HEK293 (cell line): ENCODE measurements around the gene KCNC1.
A peak's percentile ranks its signal among the peaks of the same experiment; 100 is the strongest.

Experiments used
- CTCF ChIA-PET: fragments of 350-600 bp; formaldehyde crosslinking; extraction: SDS; loops from one replicate; lab custom pipeline; 2021; ENCODE audit warnings: antibody characterized with exemption; lab: Yijun Ruan, JAX
- POLR2A ChIA-PET: fragments of 300-600 bp; formaldehyde crosslinking; extraction: SDS; loops from one replicate; lab custom pipeline; 2020; ENCODE audit warnings: antibody characterized with exemption, inconsistent platforms; lab: Yijun Ruan, JAX
- H3K27ac ChIP-seq: fragments of 200-500 bp; sonication (Bioruptor generic); 2 replicates; pipeline ENCODE4 v1.5.1; 2014; ENCODE audit warnings: low read depth, low read length, control low read depth, inconsistent platforms; ENCODE audit errors: extremely low read depth
- H3K36me3 ChIP-seq, 2 experiments: fragments of 200-500 bp in 1 of 2; sonication (Bioruptor generic) in 1 of 2; 1 replicate in 1 of 2; 2 replicates in 1 of 2; pipeline ENCODE4 v1.5.1; 2014 to 2017; ENCODE audit warnings: inconsistent platforms in 2 of 2, low read length in 2 of 2; ENCODE audit not compliant: control insufficient read depth in 2 of 2, insufficient read depth in 1 of 2
- H3K4me1 ChIP-seq: fragments of 200-500 bp; sonication (Bioruptor generic); 2 replicates; pipeline ENCODE4 v1.5.1; 2014; ENCODE audit warnings: mild to moderate bottlenecking, low read length, inconsistent platforms; ENCODE audit not compliant: control insufficient read depth, insufficient read depth
- H3K4me3 ChIP-seq: 2 replicates; pipeline ENCODE4 v1.5.1; 2011; ENCODE audit warnings: low read depth, mild to moderate bottlenecking, control low read depth, low read length, moderate library complexity
- H3K9me3 ChIP-seq: fragments of 200-500 bp; sonication (Bioruptor generic); 2 replicates; pipeline ENCODE4 v1.5.1; 2014; ENCODE audit warnings: low read depth, low read length, inconsistent platforms; ENCODE audit not compliant: control insufficient read depth, insufficient read depth
- BCL11B ChIP-seq: fragments of 450-650 bp; formaldehyde crosslinking; IDR thresholded peaks from 2 replicates; pipeline ENCODE4 v1.5.1; 2016; ENCODE audit warnings: low read depth, missing biosample characterization, missing genetic modification characterization
- KLF9 ChIP-seq: fragments of 450-650 bp; formaldehyde crosslinking; IDR thresholded peaks from 2 replicates; pipeline ENCODE4 v1.5.1; 2016; ENCODE audit warnings: missing biosample characterization, missing genetic modification characterization, low read depth
- MZF1 ChIP-seq: fragments of 450-650 bp; formaldehyde crosslinking; IDR thresholded peaks from 2 replicates; pipeline ENCODE4 v1.5.1; 2017; ENCODE audit warnings: missing biosample characterization, missing genetic modification characterization, borderline replicate concordance
- PRDM10 ChIP-seq: fragments of 450-650 bp; formaldehyde crosslinking; IDR thresholded peaks from 2 replicates; pipeline ENCODE4 v1.5.1; 2016; ENCODE audit warnings: missing biosample characterization, missing genetic modification characterization
- ZBTB48 ChIP-seq: fragments of 450-650 bp; formaldehyde crosslinking; IDR thresholded peaks from 2 replicates; pipeline ENCODE4 v1.5.1; 2016; ENCODE audit warnings: missing biosample characterization, missing genetic modification characterization
- ZBTB49 ChIP-seq: fragments of 450-650 bp; formaldehyde crosslinking; IDR thresholded peaks from 2 replicates; pipeline ENCODE4 v1.5.1; 2016; ENCODE audit warnings: missing biosample characterization, missing genetic modification characterization, low read depth
- ZIC2 ChIP-seq: fragments of 450-650 bp; formaldehyde crosslinking; IDR thresholded peaks from 2 replicates; pipeline ENCODE4 v1.5.1; 2016; ENCODE audit warnings: missing biosample characterization, missing genetic modification characterization
- ZNF174 ChIP-seq: fragments of 450-650 bp; formaldehyde crosslinking; IDR thresholded peaks from 2 replicates; pipeline ENCODE4 v1.5.0; 2017; ENCODE audit warnings: missing biosample characterization, mild to moderate bottlenecking, missing genetic modification characterization
- ZNF184 ChIP-seq: fragments of 450-650 bp; IDR thresholded peaks from 2 replicates; pipeline ENCODE4 v1.5.1; 2018; ENCODE audit warnings: missing biosample characterization, mild to moderate bottlenecking, missing genetic modification characterization
- ZNF2 ChIP-seq: fragments of 450-650 bp; formaldehyde crosslinking; IDR thresholded peaks from 2 replicates; pipeline ENCODE4 v1.5.1; 2016; ENCODE audit warnings: missing biosample characterization, missing genetic modification characterization
- ZNF335 ChIP-seq: fragments of 450-650 bp; formaldehyde crosslinking; conservative IDR thresholded peaks from 2 replicates; pipeline ENCODE4 v1.5.1; 2016; ENCODE audit warnings: missing biosample characterization, missing genetic modification characterization
- ZNF398 ChIP-seq: fragments of 450-650 bp; formaldehyde crosslinking; IDR thresholded peaks from 2 replicates; pipeline ENCODE4 v1.5.1; 2017; ENCODE audit warnings: missing biosample characterization, missing genetic modification characterization
- ZNF426 ChIP-seq: fragments of 450-650 bp; formaldehyde crosslinking; IDR thresholded peaks from 2 replicates; pipeline ENCODE4 v1.5.1; 2017; ENCODE audit warnings: missing biosample characterization, missing genetic modification characterization, mild to moderate bottlenecking, inconsistent platforms, moderate library complexity
- ZNF510 ChIP-seq: fragments of 450-650 bp; formaldehyde crosslinking; IDR thresholded peaks from 2 replicates; pipeline ENCODE4 v1.5.1; 2018; ENCODE audit warnings: mild to moderate bottlenecking, missing genetic modification characterization, missing biosample characterization; ENCODE audit not compliant: insufficient replicate concordance
- ZNF785 ChIP-seq: fragments of 450-650 bp; formaldehyde crosslinking; IDR thresholded peaks from 2 replicates; pipeline ENCODE4 v1.5.1; 2016; ENCODE audit warnings: missing biosample characterization, missing genetic modification characterization
- ZNF791 ChIP-seq: fragments of 450-650 bp; formaldehyde crosslinking; IDR thresholded peaks from 2 replicates; pipeline ENCODE4 v1.5.1; 2016; ENCODE audit warnings: missing biosample characterization, missing genetic modification characterization
- ZXDB ChIP-seq: fragments of 450-650 bp; formaldehyde crosslinking; IDR thresholded peaks from 2 replicates; pipeline ENCODE4 v1.5.1; 2016; ENCODE audit warnings: missing biosample characterization, missing genetic modification characterization

The KCNC1 gene

GRCh38 chr11:17718510-17718962 lies 16.0 kb upstream of the KCNC1 start (continued):
- TF ChIP-seq ZBTB49 (tag by site-specific recombination), result no peak

GRCh38 chr11:17719028-17719937 lies 15.3 kb upstream of the KCNC1 start, which contains the start of gene MYOD1:
Gene MYOD1 (plus strand): TSS chr11:17719571. CDS start chr11:17719783, 212 bp downstream.
- CTCF ChIA-PET, result interaction anchor here (0.6 to 2.1 kb wide), 7 partner anchors 12 to 260 kb away, joined by 3 to 12 read pairs (median 5); no protein-coding TSS in a partner anchor
- Histone ChIP-seq H3K36me3 (no peaks in the 10 kb centered on the region), H3K9me3 (no peaks in the 10 kb centered on the region), H3K4me1 (no peaks in the 10 kb centered on the region), H3K4me3 (no peak within 1 kb of the TSS), H3K27ac (no peak within 1 kb of the TSS)
- TF ChIP-seq ZIC2, result peak; percentile 47
- no peak for TF ChIP-seq MZF1 (tag by site-specific recombination)
- TF ChIP-seq ZNF335 (tag by site-specific recombination), result 0 out of 2 replicates have a peak, but pooled peaks have one; percentile 6
- no peak for TF ChIP-seq ZNF174 (tag by site-specific recombination)
- POLR2A ChIA-PET, result interaction anchor here (0.5 kb wide), 1 partner anchor 396 kb away, joined by 3 read pairs; no protein-coding TSS in a partner anchor

- H3K36me3 ChIP-seq, result no peaks in the 10 kb centered on the region
- ChIA-PET POLR2A (interaction anchor here (0.5 kb wide), 1 partner anchor 385 kb away, joined by 3 read pairs; no protein-coding TSS in a partner anchor), CTCF (interaction anchor here (0.6 to 3.2 kb wide), 12 partner anchors 10 to 395 kb away, joined by 3 to 48 read pairs (median 5); partner anchors contain the start of gene KCNC1)
- H3K9me3 ChIP-seq, result no peaks in the 10 kb centered on the region
- H3K4me3 ChIP-seq, result no peak overlapping the region
- no peak overlapping the region for H3K27ac ChIP-seq
- H3K4me1 ChIP-seq, result no peaks in the 10 kb centered on the region
- TF ChIP-seq ZXDB (tag by site-specific recombination) (no peak), BCL11B (tag by site-specific recombination) (no peak), ZNF785 (tag by site-specific recombination) (no peak), ZNF510 (tag by site-specific recombination) (no peak), ZNF184 (tag by site-specific recombination) (no peak), PRDM10 (tag by site-specific recombination) (peak; percentile 70), ZNF791 (no peak), ZBTB48 (tag by site-specific recombination) (peak; percentile 17; the same call in 1 of the 2 replicates), KLF9 (tag by site-specific recombination) (no peak), ZNF398 (tag by site-specific recombination) (no peak), ZNF2 (tag by site-specific recombination) (0 out of 2 replicates have a peak, but pooled peaks have one; percentile 23), ZNF426 (tag by site-specific recombination) (no peak)
These were observed 14.4 kb upstream of the KCNC1 start for GRCh38 chr11:17719938-17720795.
